ENCODE results near the gene LAMB2. TPM values are rescaled to one million over a fixed set of nuclear protein-coding genes. Genes with fewer than 3 reads are reported as not detected.

LAMB2 gene
- polyA plus RNA-seq, 1 of the 3 experiments (the other 2 are of a cell fraction) = 332 TPM

DNA sequence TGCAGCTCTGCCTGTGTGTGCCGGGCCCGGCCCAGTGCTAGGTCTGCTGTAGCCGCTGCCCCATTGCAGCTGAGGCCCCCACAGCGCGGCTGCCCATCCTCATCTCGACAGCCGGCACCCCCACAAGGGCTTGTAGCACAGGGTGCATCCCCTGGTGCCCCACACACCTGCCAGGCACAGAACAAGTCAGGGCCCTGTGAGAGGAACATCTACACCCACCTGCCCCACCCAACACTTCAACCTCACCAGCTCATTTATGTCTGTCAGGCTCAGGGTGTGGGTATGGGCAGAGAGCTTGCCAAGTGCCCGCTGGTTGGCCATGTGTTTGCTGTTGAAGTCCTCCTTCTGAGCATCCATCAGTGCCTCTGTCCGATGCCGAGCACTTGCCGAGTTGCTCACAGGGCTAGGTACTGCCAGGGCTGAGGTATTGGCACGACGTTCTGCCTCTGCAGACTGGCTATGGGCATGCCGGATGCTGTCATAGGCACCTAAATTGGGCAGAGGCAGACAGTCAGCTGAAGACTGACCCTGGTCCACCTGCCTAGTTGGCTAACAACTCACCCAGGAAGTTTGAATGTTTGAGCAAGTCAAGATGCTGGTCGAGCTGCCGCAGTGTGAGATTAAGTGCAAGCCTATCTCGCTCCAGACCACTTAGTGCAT is 9.8 kb downstream of the LAMB2 start:
- 93% methylated on average over 8 of the region's 17 CpGs for WGBS (ENCODE audit: low lambda C conversion rate)
- no peaks in the 10 kb centered on the region for H4K20me1 ChIP-seq (ENCODE audit: insufficient read depth)
- no peaks in the 10 kb centered on the region for H3K9me3 ChIP-seq
- POLR2A ChIA-PET = interaction anchor here (1.6 kb wide), 1 partner anchor 10 kb away, joined by 5 read pairs; the partner anchor contains the start of gene LAMB2
- no peak overlapping the region for H3K9ac ChIP-seq
- H3F3A ChIP-seq (replicated peaks; ENCODE audit: insufficient read depth) = peaks cover 36% of the 10 kb centered on the region
- no peaks in the 10 kb centered on the region for H3K27me3 ChIP-seq (ENCODE audit: insufficient read depth)
- H3K4me3 ChIP-seq (ENCODE audit: low read depth in 2 of 2, low read length in 1 of 2) = no peak overlapping the region
- no peak for TF ChIP-seq ELF1 (IDR thresholded peaks at IDR 0.05)
- no peak for TF ChIP-seq EZH2phosphoT487 (IDR thresholded peaks at IDR 0.05; ENCODE audit: borderline replicate concordance, low read depth)
- TF ChIP-seq YY1 (IDR thresholded peaks at IDR 0.05; ENCODE audit: low read depth) = no peak
- no peak for TF ChIP-seq NRF1 (IDR thresholded peaks at IDR 0.05; ENCODE audit: low read depth, low read length)
- no peak for TF ChIP-seq RCOR1 (IDR thresholded peaks at IDR 0.05; ENCODE audit: low read length)
- TF ChIP-seq, protein P1, sequence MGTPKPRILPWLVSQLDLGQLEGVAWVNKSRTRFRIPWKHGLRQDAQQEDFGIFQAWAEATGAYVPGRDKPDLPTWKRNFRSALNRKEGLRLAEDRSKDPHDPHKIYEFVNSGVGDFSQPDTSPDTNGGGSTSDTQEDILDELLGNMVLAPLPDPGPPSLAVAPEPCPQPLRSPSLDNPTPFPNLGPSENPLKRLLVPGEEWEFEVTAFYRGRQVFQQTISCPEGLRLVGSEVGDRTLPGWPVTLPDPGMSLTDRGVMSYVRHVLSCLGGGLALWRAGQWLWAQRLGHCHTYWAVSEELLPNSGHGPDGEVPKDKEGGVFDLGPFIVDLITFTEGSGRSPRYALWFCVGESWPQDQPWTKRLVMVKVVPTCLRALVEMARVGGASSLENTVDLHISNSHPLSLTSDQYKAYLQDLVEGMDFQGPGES (IDR thresholded peaks at IDR 0.05; ENCODE audit: low read depth, low read length) = no peak
- TF ChIP-seq, protein P2, sequence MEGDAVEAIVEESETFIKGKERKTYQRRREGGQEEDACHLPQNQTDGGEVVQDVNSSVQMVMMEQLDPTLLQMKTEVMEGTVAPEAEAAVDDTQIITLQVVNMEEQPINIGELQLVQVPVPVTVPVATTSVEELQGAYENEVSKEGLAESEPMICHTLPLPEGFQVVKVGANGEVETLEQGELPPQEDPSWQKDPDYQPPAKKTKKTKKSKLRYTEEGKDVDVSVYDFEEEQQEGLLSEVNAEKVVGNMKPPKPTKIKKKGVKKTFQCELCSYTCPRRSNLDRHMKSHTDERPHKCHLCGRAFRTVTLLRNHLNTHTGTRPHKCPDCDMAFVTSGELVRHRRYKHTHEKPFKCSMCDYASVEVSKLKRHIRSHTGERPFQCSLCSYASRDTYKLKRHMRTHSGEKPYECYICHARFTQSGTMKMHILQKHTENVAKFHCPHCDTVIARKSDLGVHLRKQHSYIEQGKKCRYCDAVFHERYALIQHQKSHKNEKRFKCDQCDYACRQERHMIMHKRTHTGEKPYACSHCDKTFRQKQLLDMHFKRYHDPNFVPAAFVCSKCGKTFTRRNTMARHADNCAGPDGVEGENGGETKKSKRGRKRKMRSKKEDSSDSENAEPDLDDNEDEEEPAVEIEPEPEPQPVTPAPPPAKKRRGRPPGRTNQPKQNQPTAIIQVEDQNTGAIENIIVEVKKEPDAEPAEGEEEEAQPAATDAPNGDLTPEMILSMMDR (IDR thresholded peaks at IDR 0.05) = no peak
- TF ChIP-seq TCF12 (IDR thresholded peaks at IDR 0.05) = no peak
- no peak for TF ChIP-seq RAD21 (IDR thresholded peaks at IDR 0.05; ENCODE audit: low read length)
- TF ChIP-seq, protein P3, sequence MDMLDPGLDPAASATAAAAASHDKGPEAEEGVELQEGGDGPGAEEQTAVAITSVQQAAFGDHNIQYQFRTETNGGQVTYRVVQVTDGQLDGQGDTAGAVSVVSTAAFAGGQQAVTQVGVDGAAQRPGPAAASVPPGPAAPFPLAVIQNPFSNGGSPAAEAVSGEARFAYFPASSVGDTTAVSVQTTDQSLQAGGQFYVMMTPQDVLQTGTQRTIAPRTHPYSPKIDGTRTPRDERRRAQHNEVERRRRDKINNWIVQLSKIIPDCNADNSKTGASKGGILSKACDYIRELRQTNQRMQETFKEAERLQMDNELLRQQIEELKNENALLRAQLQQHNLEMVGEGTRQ (IDR thresholded peaks at IDR 0.05; ENCODE audit: borderline replicate concordance, low read depth, low read length) = no peak
- no peak for TF ChIP-seq TEAD4 (IDR thresholded peaks at IDR 0.05; ENCODE audit: borderline replicate concordance, insufficient read depth)
- TF ChIP-seq, protein P4, sequence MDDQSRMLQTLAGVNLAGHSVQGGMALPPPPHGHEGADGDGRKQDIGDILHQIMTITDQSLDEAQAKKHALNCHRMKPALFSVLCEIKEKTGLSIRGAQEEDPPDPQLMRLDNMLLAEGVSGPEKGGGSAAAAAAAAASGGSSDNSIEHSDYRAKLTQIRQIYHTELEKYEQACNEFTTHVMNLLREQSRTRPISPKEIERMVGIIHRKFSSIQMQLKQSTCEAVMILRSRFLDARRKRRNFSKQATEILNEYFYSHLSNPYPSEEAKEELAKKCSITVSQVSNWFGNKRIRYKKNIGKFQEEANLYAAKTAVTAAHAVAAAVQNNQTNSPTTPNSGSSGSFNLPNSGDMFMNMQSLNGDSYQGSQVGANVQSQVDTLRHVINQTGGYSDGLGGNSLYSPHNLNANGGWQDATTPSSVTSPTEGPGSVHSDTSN (IDR thresholded peaks at IDR 0.05) = no peak
- TF ChIP-seq JUND (IDR thresholded peaks at IDR 0.05) = no peak
- no peak for TF ChIP-seq SMC3 (IDR thresholded peaks at IDR 0.05; ENCODE audit: low read depth, low read length)
- no peak for TF ChIP-seq TAF1 (IDR thresholded peaks at IDR 0.05; ENCODE audit: borderline replicate concordance, low read depth, low read length)
- no peaks in the 10 kb centered on the region for H3K9me2 ChIP-seq
- no peak overlapping the region for H2AFZ ChIP-seq (ENCODE audit: low read depth)
- CTCF ChIA-PET = no interaction called here
- H3K4me2 ChIP-seq = no peak overlapping the region
- peaks cover 21 to 57% of the 10 kb centered on the region in 2 experiments for H3K36me3 ChIP-seq (replicated peaks in 1 of 2; ENCODE audit: control insufficient read depth in 1 of 2, insufficient read depth in 2 of 2, low read length in 1 of 2)
- no peak for DNase-seq
- H3K27ac ChIP-seq (ENCODE audit: low read depth in 2 of 2, low read length in 1 of 2) = no peak overlapping the region
- H3K79me2 ChIP-seq (ENCODE audit: insufficient read depth) = peaks cover 24% of the 10 kb centered on the region
- peaks cover 7 to 19% of the 10 kb centered on the region in 2 experiments; a peak in 2 of 4 replicates for H3K4me1 ChIP-seq (ENCODE audit: control insufficient read depth in 1 of 2, insufficient read depth in 2 of 2, low read depth in 1 of 2, low read length in 1 of 2)
